Mucosa of stomach (tissue), 1 donor: ENCODE measurements around the gene EGLN3.
"Not testable (repeated sequence)": the region's sequence is repeated elsewhere in the genome, so short reads cannot be mapped to it uniquely, and the experiment has no call there.

ENCODE experiments used
- H3K27me3 ChIP-seq: one replicate; pipeline ENCODE4 v1.7.0; 2013; ENCODE audit warnings: mild to moderate bottlenecking, low read length; ENCODE audit not compliant: control insufficient read depth, insufficient read depth
- H3K36me3 ChIP-seq: one replicate; pipeline ENCODE4 v1.7.0; 2013; ENCODE audit warnings: low read length; ENCODE audit not compliant: control insufficient read depth, insufficient read depth
- H3K4me1 ChIP-seq: one replicate; pipeline ENCODE4 v1.7.0; 2013; ENCODE audit warnings: mild to moderate bottlenecking, low read length; ENCODE audit not compliant: control insufficient read depth, insufficient read depth
- H3K4me3 ChIP-seq: one replicate; pipeline ENCODE4 v1.7.0; 2013; ENCODE audit warnings: low read length
- H3K9ac ChIP-seq: one replicate; pipeline ENCODE4 v1.7.0; 2013; ENCODE audit warnings: mild to moderate bottlenecking, low read length, moderate library complexity
- H3K9me3 ChIP-seq: one replicate; pipeline ENCODE4 v1.7.0; 2013; ENCODE audit warnings: mild to moderate bottlenecking, low read length, moderate library complexity; ENCODE audit not compliant: control insufficient read depth
- donor health status: Pancreatic carcinoma.

EGLN3 gene

DNA sequence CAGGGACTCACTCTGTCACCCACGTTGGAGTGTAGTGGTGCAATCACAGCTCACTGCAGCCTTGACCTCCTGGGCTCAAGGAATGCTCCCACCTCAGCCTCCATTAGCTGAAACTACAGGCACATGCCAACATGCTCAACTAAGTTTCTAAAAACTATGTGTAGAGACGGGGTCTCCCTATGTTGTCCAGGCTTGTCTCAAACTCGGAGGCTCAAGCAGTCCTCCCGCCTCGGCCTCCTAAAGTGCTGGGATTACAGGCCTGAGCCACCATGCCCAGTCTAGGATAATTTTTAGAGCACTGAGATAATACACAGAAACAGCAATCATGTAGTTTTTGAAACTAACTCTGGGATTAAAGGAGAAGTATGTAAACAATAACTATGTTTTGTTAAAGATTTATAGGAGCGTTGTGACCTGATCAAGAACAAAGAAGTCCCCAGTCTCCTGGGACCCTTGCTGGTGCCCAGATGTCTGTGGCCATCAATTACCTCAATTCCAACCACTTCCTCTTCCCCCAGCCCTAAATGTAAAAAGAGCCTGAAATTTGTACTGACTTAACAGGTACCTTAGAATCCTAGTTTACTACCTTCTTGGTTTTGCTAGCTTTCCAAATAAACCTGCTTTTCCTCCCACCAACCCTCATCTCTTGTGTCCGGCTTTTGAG is 28.9 kb upstream of the EGLN3 start:
- no peak overlapping the region for H3K4me3 ChIP-seq
- H3K9ac ChIP-seq: no peak overlapping the region
- H3K4me1 ChIP-seq: no peaks in the 10 kb centered on the region
- H3K36me3 ChIP-seq: no peaks in the 10 kb centered on the region
- H3K9me3 ChIP-seq: no peaks in the 10 kb centered on the region
- no peaks in the 10 kb centered on the region for H3K27me3 ChIP-seq

GRCh38 chr14:33978892-33979612 is 28.2 kb upstream of the EGLN3 start:
- Histone ChIP-seq H3K9ac (no peak overlapping the region), H3K9me3 (no peaks in the 10 kb centered on the region), H3K36me3 (no peaks in the 10 kb centered on the region), H3K4me3 (no peak overlapping the region), H3K4me1 (no peaks in the 10 kb centered on the region), H3K27me3 (no peaks in the 10 kb centered on the region)

DNA sequence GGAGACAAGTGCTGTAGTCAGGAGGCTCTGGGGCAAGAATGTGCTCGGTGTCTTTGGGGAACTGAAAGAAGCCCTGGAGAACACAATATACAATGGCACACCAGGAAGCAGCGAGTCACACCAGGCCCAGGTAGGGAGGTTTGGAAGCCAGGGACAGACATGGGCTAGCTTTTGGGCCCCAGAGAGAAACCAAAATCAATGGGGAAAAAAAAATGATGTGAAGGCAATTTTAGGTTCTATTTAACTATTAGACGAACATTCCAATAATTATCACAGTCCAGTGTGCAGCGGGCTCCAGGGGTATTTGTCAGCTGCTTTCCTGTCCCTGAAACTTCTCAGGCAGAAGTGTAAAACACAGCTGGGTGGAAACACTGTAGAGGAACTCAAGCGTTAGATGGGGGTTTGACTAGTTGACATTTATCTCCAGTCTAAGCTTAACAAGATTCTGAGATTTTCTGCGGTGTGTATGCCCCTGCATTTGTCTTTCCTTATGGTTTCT is 21.8 kb upstream of the EGLN3 start:
- Histone ChIP-seq H3K36me3 (no peaks in the 10 kb centered on the region), H3K9ac (no peak overlapping the region), H3K4me3 (no peak overlapping the region), H3K9me3 (no peaks in the 10 kb centered on the region), H3K4me1 (no peaks in the 10 kb centered on the region), H3K27me3 (no peaks in the 10 kb centered on the region)

GRCh38 chr14:33969846-33970245 is 19.0 kb upstream of the EGLN3 start:
- H3K4me3 ChIP-seq, H3K36me3 ChIP-seq, H3K27me3 ChIP-seq, H3K4me1 ChIP-seq, H3K9ac ChIP-seq, H3K9me3 ChIP-seq: not testable (repeated sequence)

DNA sequence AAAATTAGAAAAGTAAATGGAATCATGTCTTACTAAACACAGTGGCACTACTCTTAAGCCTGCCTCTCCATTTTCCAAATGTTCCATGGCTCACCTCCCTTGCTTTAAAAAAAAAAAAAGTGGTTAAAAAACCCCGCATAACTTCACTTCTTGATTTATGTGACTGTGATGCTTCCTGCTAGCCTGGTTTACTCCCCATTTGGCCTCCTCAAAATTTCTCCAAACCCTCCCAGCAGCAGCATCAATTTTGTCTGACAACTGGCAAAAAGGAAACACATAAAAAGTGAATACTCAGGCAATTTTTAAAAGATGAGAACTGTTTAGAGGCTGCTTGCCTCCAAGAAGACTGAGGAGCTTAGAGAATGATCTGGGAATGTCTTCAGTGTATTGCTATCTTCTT is 17.8 kb upstream of the EGLN3 start:
- Histone ChIP-seq H3K36me3 (no peaks in the 10 kb centered on the region), H3K4me1 (peaks cover 5% of the 10 kb centered on the region), H3K27me3 (no peaks in the 10 kb centered on the region), H3K9me3 (no peaks in the 10 kb centered on the region), H3K9ac (no peak overlapping the region), H3K4me3 (no peak overlapping the region)

- Histone ChIP-seq H3K27me3 (no peaks in the 10 kb centered on the region), H3K4me1 (peaks cover 5% of the 10 kb centered on the region), H3K9me3 (no peaks in the 10 kb centered on the region), H3K9ac (no peak overlapping the region), H3K4me3 (no peak overlapping the region), H3K36me3 (no peaks in the 10 kb centered on the region)
Observed at GRCh38 chr14:33967138-33967537, 16.3 kb upstream of the EGLN3 start.

DNA sequence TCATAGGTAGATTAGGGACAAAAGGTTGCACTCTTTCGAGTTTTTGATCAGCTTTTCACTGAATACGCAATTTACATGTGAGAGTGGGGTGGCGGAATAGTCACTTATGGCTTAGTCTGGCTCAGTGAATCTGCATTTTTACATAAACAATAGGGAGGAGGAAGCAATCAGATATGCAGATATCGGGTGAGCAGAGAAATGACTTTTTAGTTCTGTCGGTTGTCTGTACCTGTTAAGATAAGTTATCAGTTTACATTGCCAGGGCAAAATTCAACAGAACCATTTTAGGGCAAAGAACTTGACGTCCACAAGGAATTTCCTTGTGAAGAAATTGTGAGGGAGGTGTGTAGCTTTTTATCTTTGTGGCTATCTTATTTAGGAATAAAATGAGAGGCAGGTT is 15.4 kb upstream of the EGLN3 start:
- H3K36me3 ChIP-seq: no peaks in the 10 kb centered on the region
- peaks cover 5% of the 10 kb centered on the region for H3K4me1 ChIP-seq
- H3K4me3 ChIP-seq: no peak overlapping the region
- H3K9ac ChIP-seq: no peak overlapping the region
- no peaks in the 10 kb centered on the region for H3K9me3 ChIP-seq
- no peaks in the 10 kb centered on the region for H3K27me3 ChIP-seq

DNA sequence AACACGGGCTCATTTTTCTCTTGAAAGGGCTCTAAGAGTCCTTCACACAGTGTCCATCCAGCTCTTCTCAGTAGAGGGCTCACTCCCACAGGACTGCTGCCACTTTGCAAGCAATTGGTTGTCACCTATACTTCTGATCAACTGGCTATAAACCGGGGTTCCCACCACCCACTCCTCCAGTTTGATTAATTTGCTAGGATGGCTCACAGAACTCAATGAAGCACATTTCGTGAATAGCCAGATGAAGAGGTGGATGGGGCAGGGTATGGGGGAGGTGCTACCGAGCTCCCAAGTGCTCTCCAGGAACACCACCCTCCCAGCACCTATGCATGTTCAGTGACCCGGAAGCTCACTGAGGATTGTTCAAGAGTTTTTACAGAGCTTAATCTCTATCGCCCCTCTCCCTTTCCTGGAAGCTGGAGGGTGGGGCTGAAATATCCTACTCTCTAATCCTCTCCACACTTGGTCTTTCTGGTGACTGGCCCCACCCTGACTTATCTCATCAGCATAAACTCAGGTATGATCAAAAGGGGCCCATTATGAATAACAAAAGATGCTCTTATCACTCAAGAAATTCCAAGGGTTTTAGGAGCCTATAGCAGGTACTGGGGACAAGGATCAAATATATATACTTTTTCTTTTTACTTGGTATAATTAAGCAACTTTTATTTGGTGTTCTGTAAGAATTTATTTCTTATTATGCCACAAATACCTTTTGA is 13.9 kb upstream of the EGLN3 start:
- no peaks in the 10 kb centered on the region for H3K9me3 ChIP-seq
- H3K9ac ChIP-seq: no peak overlapping the region
- H3K27me3 ChIP-seq: no peaks in the 10 kb centered on the region
- H3K4me3 ChIP-seq: no peak overlapping the region
- no peaks in the 10 kb centered on the region for H3K36me3 ChIP-seq
- peaks cover 5% of the 10 kb centered on the region for H3K4me1 ChIP-seq

- Histone ChIP-seq H3K9ac (no peak overlapping the region), H3K4me3 (no peak overlapping the region), H3K9me3 (no peaks in the 10 kb centered on the region), H3K27me3 (no peaks in the 10 kb centered on the region), H3K4me1 (peaks cover 5% of the 10 kb centered on the region), H3K36me3 (no peaks in the 10 kb centered on the region)
Observed at GRCh38 chr14:33963892-33964291, 13.0 kb upstream of the EGLN3 start.

DNA sequence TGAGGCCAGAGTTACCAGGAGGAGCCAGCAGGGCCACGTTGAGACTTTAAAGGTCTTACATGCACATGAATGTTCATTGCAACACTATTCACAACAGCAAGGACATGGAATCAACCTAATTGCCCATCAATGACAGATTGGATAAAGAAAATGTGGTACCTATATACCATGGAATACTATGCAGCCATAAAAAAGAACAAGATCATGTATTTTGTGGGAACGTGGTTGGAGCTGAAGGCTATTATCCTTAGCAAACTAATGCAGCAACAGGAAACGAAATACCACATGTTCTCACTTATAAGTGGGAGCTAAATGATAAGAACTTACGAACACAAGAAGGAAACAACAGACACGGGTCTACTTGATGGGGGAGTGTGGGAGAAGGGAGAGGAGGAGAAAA is 11.6 kb upstream of the EGLN3 start:
- not testable (repeated sequence) for H3K27me3 ChIP-seq, H3K4me3 ChIP-seq, H3K9ac ChIP-seq, H3K36me3 ChIP-seq, H3K9me3 ChIP-seq, H3K4me1 ChIP-seq

- Histone ChIP-seq H3K4me1 (peaks cover 5% of the 10 kb centered on the region), H3K9ac (no peak overlapping the region), H3K27me3 (no peaks in the 10 kb centered on the region), H3K36me3 (no peaks in the 10 kb centered on the region), H3K9me3 (no peaks in the 10 kb centered on the region), H3K4me3 (no peak overlapping the region)
Observed at GRCh38 chr14:33962016-33962415, 11.1 kb upstream of the EGLN3 start.

DNA sequence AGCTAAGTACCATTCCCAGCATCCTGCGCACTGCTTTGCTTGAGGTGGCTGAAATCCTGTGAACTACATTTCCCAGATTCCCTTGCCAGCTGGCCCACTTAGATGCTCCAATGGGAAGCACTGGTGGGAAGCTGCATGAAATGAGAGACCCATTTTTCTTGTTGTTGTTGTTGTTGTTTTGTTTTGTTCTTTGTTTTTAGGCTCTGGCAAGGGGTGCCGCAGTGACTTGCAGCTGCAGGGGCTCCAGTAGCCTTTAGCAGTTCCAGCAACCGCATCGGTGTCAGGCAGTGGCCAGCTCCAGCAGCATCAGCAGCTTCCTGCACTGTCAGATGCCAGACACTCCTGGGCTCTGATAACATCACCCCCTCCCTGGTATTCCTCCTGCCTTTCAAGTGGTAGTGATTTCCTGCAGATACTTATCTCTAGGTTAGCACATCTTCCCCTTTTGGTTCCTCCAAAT is 8.8 kb upstream of the EGLN3 start:
- no peaks in the 10 kb centered on the region for H3K36me3 ChIP-seq
- H3K9me3 ChIP-seq: no peaks in the 10 kb centered on the region
- H3K9ac ChIP-seq: no peak overlapping the region
- no peak overlapping the region for H3K4me3 ChIP-seq
- no peaks in the 10 kb centered on the region for H3K27me3 ChIP-seq
- H3K4me1 ChIP-seq: no peaks in the 10 kb centered on the region
